Bronchial epithelial cell (primary cell): ENCODE measurements around the gene SYT17. TPM values are rescaled to one million over a fixed set of nuclear protein-coding genes. Genes with fewer than 3 reads are reported as not detected.

Experiments used
- DNase-seq: peaks from one replicate; pipeline ENCODE4 v3.0.0-alpha.2; 2010; ENCODE audit warnings: low read depth
- FAIRE-seq: peaks from 2 replicates; lab custom pipeline; 2011; peaks lifted over from hg19 to GRCh38; lab: Jason Lieb, UNC
- H3K27me3 ChIP-seq: 2 replicates; pipeline ENCODE4 v1.5.1; 2011; ENCODE audit warnings: low read length; ENCODE audit not compliant: control insufficient read depth, insufficient read depth
- H3K36me3 ChIP-seq: 2 replicates; pipeline ENCODE4 v1.5.1; 2011; ENCODE audit warnings: low read length; ENCODE audit not compliant: control insufficient read depth, insufficient read depth
- H3K4me3 ChIP-seq: 2 replicates; pipeline ENCODE4 v1.5.1; 2011; ENCODE audit warnings: mild to moderate bottlenecking, low read depth, low read length, control low read depth
- CTCF ChIP-seq: IDR thresholded peaks from 2 replicates; pipeline ENCODE4 v1.5.1; 2011; ENCODE audit warnings: mild to moderate bottlenecking, moderate library complexity, low read length, control low read depth, inconsistent platforms; ENCODE audit not compliant: insufficient read depth, severe bottlenecking
- total RNA-seq: library from RNA; depleted of rRNA; stranded (reverse); fragments of >200 nt; gene quantifications from 2 replicates; pipeline ENCODE4 v1.2.1, GENCODE V29; 2014

Gene SYT17
- total RNA-seq, 1 donor from 2014 or later = 1.1 TPM

GRCh38 chr16:19240494-19240893, 72.5 kb downstream of the SYT17 start:
- no peak for TF ChIP-seq CTCF
- no peak for FAIRE-seq
- DNase-seq = no peak
- H3K27me3 ChIP-seq = no peaks in the 10 kb centered on the region
- no peak overlapping the region for H3K4me3 ChIP-seq
- no peaks in the 10 kb centered on the region for H3K36me3 ChIP-seq

- no peak for FAIRE-seq
- Histone ChIP-seq H3K4me3 (no peak overlapping the region), H3K36me3 (no peaks in the 10 kb centered on the region), H3K27me3 (no peaks in the 10 kb centered on the region)
- no peak for TF ChIP-seq CTCF
- DNase-seq = no peak
These were observed 73.5 kb downstream of the SYT17 start for GRCh38 chr16:19241512-19241911.

- FAIRE-seq = no peak
These were observed 74.1 kb downstream of the SYT17 start for GRCh38 chr16:19242186-19242585.

GRCh38 chr16:19242987-19243575, 75.0 kb downstream of the SYT17 start:
- Histone ChIP-seq H3K36me3 (no peaks in the 10 kb centered on the region), H3K27me3 (no peaks in the 10 kb centered on the region), H3K4me3 (no peak overlapping the region)
- FAIRE-seq (no peak), DNase-seq (no peak)
- no peak for TF ChIP-seq CTCF

More at GRCh38 chr16:19242186-19242585, 74.1 kb downstream of the SYT17 start:
- no peaks in the 10 kb centered on the region for H3K27me3 ChIP-seq
- no peak for TF ChIP-seq CTCF
- DNase-seq = peak; percentile 31
- no peaks in the 10 kb centered on the region for H3K36me3 ChIP-seq
- H3K4me3 ChIP-seq = no peak overlapping the region

GRCh38 chr16:19245326-19245925, 77.4 kb downstream of the SYT17 start:
- DNase-seq (no peak), FAIRE-seq (no peak)
- no peak for TF ChIP-seq CTCF
- Histone ChIP-seq H3K4me3 (no peak overlapping the region), H3K36me3 (no peaks in the 10 kb centered on the region), H3K27me3 (no peaks in the 10 kb centered on the region)

- DNase-seq (no peak), FAIRE-seq (no peak)
- no peaks in the 10 kb centered on the region for H3K36me3 ChIP-seq
- no peak for TF ChIP-seq CTCF
- H3K4me3 ChIP-seq = no peak overlapping the region
- H3K27me3 ChIP-seq = no peaks in the 10 kb centered on the region
These were observed 84.9 kb downstream of the SYT17 start for GRCh38 chr16:19252904-19253303.
